HepG2 (cell line): ENCODE data around the gene SLBP. TPM values are rescaled to one million over a fixed set of nuclear protein-coding genes. Genes with fewer than 3 reads are reported as not detected.

Experiments used
- ARHGAP35 ChIP-seq: sonication (generic); formaldehyde crosslinking; IDR thresholded peaks from 2 replicates; pipeline ENCODE4 v1.9.0; 2022; ENCODE audit warnings: mild to moderate bottlenecking, inconsistent platforms, moderate library complexity, missing genetic modification reagents, borderline replicate concordance
- BRD4 ChIP-seq: sonication (generic); formaldehyde crosslinking; IDR thresholded peaks from 2 replicates; pipeline ENCODE4 v1.4.0; 2020; ENCODE audit warnings: missing genetic modification reagents
- CCDC6 ChIP-seq: sonication (generic); formaldehyde crosslinking; IDR thresholded peaks from 2 replicates; pipeline ENCODE4 v1.8.1; 2022; ENCODE audit warnings: mild to moderate bottlenecking, missing genetic modification reagents, moderate library complexity
- CHD4 ChIP-seq: fragments of 200-600 bp; sonication (generic); IDR thresholded peaks from 2 replicates; pipeline ENCODE4 v1.7.0; 2017; ENCODE audit warnings: mild to moderate bottlenecking, low read length, borderline replicate concordance
- PHB2 ChIP-seq: fragments of 450-650 bp; IDR thresholded peaks from 2 replicates; pipeline ENCODE4 v1.6.1; 2018; ENCODE audit not compliant: partially characterized antibody
- RNF2 ChIP-seq: fragments of 450-650 bp; conservative IDR thresholded peaks from 2 replicates; pipeline ENCODE4 v1.6.1; 2016; ENCODE audit warnings: low read depth
- U2AF2 ChIP-seq: fragments of 200-400 bp; formaldehyde crosslinking; IDR thresholded peaks from 2 replicates; pipeline ENCODE4 v1.6.1; 2017; ENCODE audit warnings: low read depth, mild to moderate bottlenecking, low read length
- ZNF543 ChIP-seq: sonication (generic); formaldehyde crosslinking; IDR thresholded peaks from 2 replicates; pipeline ENCODE4 v1.4.0; 2020; ENCODE audit warnings: mild to moderate bottlenecking, missing genetic modification reagents
- ZNF558 ChIP-seq: sonication (generic); formaldehyde crosslinking; IDR thresholded peaks from 2 replicates; pipeline ENCODE4 v1.9.0; 2022; ENCODE audit warnings: mild to moderate bottlenecking, missing genetic modification reagents, borderline replicate concordance
- polyA plus RNA-seq, 8 experiments: library from polyadenylated mRNA; depleted of rRNA in 3 of 8; stranded (reverse) in 7 of 8; unstranded in 1 of 8; fragments of >200 nt; fragmentation: Illumina TruSeq in 4 of 8; extraction: Trizol in 4 of 8; gene quantifications; 2 replicates each; pipeline versions ENCODE4 v1.2.1 to v1.2.3, GENCODE V29; 2011 to 2016; ENCODE audit warnings: low read depth in 4 of 8, missing spikeins in 1 of 8, mixed read lengths in 1 of 8; ENCODE audit not compliant: insufficient read depth in 1 of 8
- total RNA-seq, 5 experiments: library from RNA; depleted of rRNA; stranded (reverse); fragments of >200 nt; fragmentation: Illumina TruSeq; extraction: Trizol; gene quantifications; 2 replicates each; pipeline ENCODE4 v1.2.3, GENCODE V29; 2016; ENCODE audit warnings: low read depth in 1 of 5
- TF ChIP-seq, protein P1 (sequence below): sonication (generic); formaldehyde crosslinking; IDR thresholded peaks from 2 replicates; pipeline ENCODE4 v1.9.0; 2022; ENCODE audit warnings: low read depth, missing genetic modification reagents
- TF ChIP-seq, protein P2 (sequence below): sonication (generic); formaldehyde crosslinking; IDR thresholded peaks from 2 replicates; pipeline ENCODE4 v1.8.0; 2022; ENCODE audit warnings: mild to moderate bottlenecking, missing genetic modification reagents, moderate library complexity
- TF ChIP-seq, protein P3 (sequence below): sonication (generic); formaldehyde crosslinking; IDR thresholded peaks from 2 replicates; pipeline ENCODE4 v1.5.0; 2020; ENCODE audit warnings: mild to moderate bottlenecking, missing genetic modification reagents, borderline replicate concordance
- TF ChIP-seq, protein P4 (sequence below): sonication (generic); formaldehyde crosslinking; conservative IDR thresholded peaks from 2 replicates; pipeline ENCODE4 v1.4.0; 2020; ENCODE audit warnings: missing genetic modification reagents
- TF ChIP-seq, protein P5 (sequence below): IDR thresholded peaks from 2 replicates; pipeline ENCODE4 v1.6.1; 2016; ENCODE audit warnings: mild to moderate bottlenecking, missing biosample characterization, missing genetic modification reagents

SLBP gene
- total and polyA plus RNA-seq, 2 of the 13 experiments (the other 11 are each of a cell fraction or from before 2014, with no cell fraction given) = 43.9 to 104 TPM

DNA sequence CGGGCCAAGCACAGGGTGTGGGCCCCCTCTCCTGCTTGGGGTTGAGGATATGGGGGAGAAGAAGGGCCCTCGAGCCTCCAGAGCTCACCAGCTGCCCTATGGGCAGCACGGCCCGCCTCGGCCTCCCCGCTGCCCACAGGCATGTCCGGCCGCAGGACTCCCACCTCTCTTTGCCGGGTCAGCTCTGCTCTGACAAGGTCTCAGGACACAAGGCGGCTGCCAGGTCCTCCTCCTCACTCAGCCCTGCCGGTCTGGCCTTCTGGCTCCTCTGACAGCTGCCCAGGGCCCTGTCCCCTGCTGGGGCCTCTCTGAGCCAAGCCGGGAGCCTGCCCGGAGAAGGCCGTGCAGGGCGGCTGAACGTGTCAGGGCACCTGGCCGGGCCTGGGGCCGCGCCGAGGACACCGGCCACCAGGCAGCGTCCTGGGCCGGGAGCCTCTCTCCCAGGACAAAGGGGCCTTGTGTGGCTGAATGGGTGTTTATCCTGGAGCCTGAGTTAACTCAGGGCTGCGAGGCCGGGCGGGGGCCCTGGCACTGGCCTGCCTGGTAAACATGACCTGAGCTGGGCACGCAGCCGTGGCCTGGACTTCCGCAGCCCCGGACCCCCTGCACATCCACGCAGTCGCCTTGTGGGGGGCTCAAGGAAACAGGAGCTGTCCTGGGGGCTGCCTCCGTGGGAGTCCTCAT, 34.9 kb upstream of the SLBP start (continued):
- TF ChIP-seq, protein P1, sequence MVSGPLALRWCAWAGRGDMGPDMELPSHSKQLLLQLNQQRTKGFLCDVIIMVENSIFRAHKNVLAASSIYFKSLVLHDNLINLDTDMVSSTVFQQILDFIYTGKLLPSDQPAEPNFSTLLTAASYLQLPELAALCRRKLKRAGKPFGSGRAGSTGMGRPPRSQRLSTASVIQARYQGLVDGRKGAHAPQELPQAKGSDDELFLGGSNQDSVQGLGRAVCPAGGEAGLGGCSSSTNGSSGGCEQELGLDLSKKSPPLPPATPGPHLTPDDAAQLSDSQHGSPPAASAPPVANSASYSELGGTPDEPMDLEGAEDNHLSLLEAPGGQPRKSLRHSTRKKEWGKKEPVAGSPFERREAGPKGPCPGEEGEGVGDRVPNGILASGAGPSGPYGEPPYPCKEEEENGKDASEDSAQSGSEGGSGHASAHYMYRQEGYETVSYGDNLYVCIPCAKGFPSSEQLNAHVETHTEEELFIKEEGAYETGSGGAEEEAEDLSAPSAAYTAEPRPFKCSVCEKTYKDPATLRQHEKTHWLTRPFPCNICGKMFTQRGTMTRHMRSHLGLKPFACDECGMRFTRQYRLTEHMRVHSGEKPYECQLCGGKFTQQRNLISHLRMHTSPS (CRISPR knock-in tag) = peak; percentile 99
- TF ChIP-seq ZNF558 (no peak), U2AF2 (no peak), ARHGAP35 (CRISPR knock-in tag) (no peak), PHB2 (no peak), ZNF543 (CRISPR knock-in tag) (peak; percentile 78), CCDC6 (peak; percentile 84; the same call in 1 of the 2 replicates), RNF2 (peak; percentile 87), CHD4 (0 out of 2 replicates have a peak, but pooled peaks have one; percentile 11), BRD4 (peak; percentile 36; the same call in 1 of the 2 replicates)
- TF ChIP-seq, protein P2, sequence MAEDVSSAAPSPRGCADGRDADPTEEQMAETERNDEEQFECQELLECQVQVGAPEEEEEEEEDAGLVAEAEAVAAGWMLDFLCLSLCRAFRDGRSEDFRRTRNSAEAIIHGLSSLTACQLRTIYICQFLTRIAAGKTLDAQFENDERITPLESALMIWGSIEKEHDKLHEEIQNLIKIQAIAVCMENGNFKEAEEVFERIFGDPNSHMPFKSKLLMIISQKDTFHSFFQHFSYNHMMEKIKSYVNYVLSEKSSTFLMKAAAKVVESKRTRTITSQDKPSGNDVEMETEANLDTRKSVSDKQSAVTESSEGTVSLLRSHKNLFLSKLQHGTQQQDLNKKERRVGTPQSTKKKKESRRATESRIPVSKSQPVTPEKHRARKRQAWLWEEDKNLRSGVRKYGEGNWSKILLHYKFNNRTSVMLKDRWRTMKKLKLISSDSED (CRISPR knock-in tag) = no peak
- TF ChIP-seq, protein P3, sequence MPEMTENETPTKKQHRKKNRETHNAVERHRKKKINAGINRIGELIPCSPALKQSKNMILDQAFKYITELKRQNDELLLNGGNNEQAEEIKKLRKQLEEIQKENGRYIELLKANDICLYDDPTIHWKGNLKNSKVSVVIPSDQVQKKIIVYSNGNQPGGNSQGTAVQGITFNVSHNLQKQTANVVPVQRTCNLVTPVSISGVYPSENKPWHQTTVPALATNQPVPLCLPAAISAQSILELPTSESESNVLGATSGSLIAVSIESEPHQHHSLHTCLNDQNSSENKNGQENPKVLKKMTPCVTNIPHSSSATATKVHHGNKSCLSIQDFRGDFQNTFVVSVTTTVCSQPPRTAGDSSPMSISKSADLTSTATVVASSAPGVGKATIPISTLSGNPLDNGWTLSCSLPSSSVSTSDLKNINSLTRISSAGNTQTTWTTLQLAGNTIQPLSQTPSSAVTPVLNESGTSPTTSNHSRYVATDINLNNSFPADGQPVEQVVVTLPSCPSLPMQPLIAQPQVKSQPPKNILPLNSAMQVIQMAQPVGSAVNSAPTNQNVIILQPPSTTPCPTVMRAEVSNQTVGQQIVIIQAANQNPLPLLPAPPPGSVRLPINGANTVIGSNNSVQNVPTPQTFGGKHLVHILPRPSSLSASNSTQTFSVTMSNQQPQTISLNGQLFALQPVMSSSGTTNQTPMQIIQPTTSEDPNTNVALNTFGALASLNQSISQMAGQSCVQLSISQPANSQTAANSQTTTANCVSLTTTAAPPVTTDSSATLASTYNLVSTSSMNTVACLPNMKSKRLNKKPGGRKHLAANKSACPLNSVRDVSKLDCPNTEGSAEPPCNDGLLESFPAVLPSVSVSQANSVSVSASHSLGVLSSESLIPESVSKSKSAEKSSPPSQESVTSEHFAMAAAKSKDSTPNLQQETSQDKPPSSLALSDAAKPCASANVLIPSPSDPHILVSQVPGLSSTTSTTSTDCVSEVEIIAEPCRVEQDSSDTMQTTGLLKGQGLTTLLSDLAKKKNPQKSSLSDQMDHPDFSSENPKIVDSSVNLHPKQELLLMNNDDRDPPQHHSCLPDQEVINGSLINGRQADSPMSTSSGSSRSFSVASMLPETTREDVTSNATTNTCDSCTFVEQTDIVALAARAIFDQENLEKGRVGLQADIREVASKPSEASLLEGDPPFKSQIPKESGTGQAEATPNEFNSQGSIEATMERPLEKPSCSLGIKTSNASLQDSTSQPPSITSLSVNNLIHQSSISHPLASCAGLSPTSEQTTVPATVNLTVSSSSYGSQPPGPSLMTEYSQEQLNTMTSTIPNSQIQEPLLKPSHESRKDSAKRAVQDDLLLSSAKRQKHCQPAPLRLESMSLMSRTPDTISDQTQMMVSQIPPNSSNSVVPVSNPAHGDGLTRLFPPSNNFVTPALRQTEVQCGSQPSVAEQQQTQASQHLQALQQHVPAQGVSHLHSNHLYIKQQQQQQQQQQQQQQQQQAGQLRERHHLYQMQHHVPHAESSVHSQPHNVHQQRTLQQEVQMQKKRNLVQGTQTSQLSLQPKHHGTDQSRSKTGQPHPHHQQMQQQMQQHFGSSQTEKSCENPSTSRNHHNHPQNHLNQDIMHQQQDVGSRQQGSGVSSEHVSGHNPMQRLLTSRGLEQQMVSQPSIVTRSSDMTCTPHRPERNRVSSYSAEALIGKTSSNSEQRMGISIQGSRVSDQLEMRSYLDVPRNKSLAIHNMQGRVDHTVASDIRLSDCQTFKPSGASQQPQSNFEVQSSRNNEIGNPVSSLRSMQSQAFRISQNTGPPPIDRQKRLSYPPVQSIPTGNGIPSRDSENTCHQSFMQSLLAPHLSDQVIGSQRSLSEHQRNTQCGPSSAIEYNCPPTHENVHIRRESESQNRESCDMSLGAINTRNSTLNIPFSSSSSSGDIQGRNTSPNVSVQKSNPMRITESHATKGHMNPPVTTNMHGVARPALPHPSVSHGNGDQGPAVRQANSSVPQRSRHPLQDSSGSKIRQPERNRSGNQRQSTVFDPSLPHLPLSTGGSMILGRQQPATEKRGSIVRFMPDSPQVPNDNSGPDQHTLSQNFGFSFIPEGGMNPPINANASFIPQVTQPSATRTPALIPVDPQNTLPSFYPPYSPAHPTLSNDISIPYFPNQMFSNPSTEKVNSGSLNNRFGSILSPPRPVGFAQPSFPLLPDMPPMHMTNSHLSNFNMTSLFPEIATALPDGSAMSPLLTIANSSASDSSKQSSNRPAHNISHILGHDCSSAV = no peak
- TF ChIP-seq, protein P4, sequence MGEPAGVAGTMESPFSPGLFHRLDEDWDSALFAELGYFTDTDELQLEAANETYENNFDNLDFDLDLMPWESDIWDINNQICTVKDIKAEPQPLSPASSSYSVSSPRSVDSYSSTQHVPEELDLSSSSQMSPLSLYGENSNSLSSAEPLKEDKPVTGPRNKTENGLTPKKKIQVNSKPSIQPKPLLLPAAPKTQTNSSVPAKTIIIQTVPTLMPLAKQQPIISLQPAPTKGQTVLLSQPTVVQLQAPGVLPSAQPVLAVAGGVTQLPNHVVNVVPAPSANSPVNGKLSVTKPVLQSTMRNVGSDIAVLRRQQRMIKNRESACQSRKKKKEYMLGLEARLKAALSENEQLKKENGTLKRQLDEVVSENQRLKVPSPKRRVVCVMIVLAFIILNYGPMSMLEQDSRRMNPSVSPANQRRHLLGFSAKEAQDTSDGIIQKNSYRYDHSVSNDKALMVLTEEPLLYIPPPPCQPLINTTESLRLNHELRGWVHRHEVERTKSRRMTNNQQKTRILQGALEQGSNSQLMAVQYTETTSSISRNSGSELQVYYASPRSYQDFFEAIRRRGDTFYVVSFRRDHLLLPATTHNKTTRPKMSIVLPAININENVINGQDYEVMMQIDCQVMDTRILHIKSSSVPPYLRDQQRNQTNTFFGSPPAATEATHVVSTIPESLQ (CRISPR knock-in tag) = no peak
- TF ChIP-seq, protein P5, sequence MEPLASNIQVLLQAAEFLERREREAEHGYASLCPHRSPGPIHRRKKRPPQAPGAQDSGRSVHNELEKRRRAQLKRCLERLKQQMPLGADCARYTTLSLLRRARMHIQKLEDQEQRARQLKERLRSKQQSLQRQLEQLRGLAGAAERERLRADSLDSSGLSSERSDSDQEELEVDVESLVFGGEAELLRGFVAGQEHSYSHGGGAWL (CRISPR knock-in tag) = 0 out of 2 replicates have a peak, but pooled peaks have one; percentile 47
